ENCODE results near the gene RBFOX1.

DNA sequence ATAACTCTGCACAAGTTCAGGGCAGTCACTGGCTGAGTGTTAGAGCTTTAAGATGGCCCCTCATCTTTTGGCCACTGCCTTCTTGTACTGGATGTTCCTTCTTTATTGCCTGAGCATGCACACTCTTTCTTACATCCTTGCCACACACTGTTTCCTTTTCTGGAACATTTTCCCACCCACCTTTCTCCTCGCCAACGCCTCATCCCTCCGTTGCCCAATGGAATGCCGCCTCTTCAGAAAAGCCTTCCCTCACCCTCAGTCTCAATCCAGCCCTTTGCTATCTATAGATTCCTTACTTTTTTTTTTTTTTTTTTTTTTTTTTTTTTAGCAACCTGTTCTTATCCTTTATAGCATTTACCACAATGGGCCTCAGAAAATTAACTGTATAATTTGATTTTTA is 47.9 kb upstream of the RBFOX1 start:
- TF ChIP-seq, protein P1, sequence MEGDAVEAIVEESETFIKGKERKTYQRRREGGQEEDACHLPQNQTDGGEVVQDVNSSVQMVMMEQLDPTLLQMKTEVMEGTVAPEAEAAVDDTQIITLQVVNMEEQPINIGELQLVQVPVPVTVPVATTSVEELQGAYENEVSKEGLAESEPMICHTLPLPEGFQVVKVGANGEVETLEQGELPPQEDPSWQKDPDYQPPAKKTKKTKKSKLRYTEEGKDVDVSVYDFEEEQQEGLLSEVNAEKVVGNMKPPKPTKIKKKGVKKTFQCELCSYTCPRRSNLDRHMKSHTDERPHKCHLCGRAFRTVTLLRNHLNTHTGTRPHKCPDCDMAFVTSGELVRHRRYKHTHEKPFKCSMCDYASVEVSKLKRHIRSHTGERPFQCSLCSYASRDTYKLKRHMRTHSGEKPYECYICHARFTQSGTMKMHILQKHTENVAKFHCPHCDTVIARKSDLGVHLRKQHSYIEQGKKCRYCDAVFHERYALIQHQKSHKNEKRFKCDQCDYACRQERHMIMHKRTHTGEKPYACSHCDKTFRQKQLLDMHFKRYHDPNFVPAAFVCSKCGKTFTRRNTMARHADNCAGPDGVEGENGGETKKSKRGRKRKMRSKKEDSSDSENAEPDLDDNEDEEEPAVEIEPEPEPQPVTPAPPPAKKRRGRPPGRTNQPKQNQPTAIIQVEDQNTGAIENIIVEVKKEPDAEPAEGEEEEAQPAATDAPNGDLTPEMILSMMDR (conservative IDR thresholded peaks at IDR 0.05; ENCODE audit: low read length) = no peak
- no peak for TF ChIP-seq EZH2phosphoT487 (IDR thresholded peaks at IDR 0.05; ENCODE audit: borderline replicate concordance)
